Panc1 (cell line): ENCODE data around the gene CSNK1G2. TPM values are rescaled to one million over a fixed set of nuclear protein-coding genes. Genes with fewer than 3 reads are reported as not detected.

ENCODE experiments used
- ATAC-seq: fragments of 200-7000 bp; cut with Tn5 transposase; 2 replicates; pipeline ENCODE4 v1.9.1; 2020; ENCODE audit warnings: mild to moderate bottlenecking, moderate library complexity
- BruUV-seq: library from RNA; stranded (reverse); fragments of 400-500 nt; replicated peaks from 2 replicates; lab custom pipeline; 2021; lab: Mats Ljungman, UMichigan
- CTCF ChIA-PET: fragments of 300-600 bp; sonication (Branson Sonifier 250); formaldehyde crosslinking; loops from one replicate; lab custom pipeline; 2022; ENCODE audit warnings: antibody characterized with exemption; lab: Charles Lee
- POLR2A ChIA-PET: fragments of 300-600 bp; sonication (Branson Sonifier 250); formaldehyde crosslinking; loops from one replicate; lab custom pipeline; 2022; ENCODE audit warnings: antibody characterized with exemption; lab: Charles Lee
- DNase-seq: peaks from one replicate; pipeline ENCODE4 v3.0.0-alpha.2; 2010; ENCODE audit warnings: low read depth, low spot score
- H3K27ac ChIP-seq: 2 replicates; pipeline ENCODE4 v1.5.1; 2011; ENCODE audit warnings: mild to moderate bottlenecking, low read length, inconsistent platforms
- H3K27me3 ChIP-seq: fragments of 200-500 bp; sonication (Bioruptor generic); 2 replicates; pipeline ENCODE4 v1.6.0; 2014; ENCODE audit warnings: low read length, inconsistent platforms; ENCODE audit not compliant: control insufficient read depth, insufficient read depth
- H3K36me3 ChIP-seq: fragments of 200-500 bp; sonication (Bioruptor generic); 2 replicates; pipeline ENCODE4 v1.5.1; 2014; ENCODE audit warnings: inconsistent platforms, mild to moderate bottlenecking, low read length, moderate library complexity; ENCODE audit not compliant: control insufficient read depth, insufficient read depth
- H3K4me1 ChIP-seq: 2 replicates; pipeline ENCODE4 v1.5.1; 2011; ENCODE audit warnings: inconsistent platforms, mild to moderate bottlenecking, low read length, moderate library complexity; ENCODE audit not compliant: control insufficient read depth, insufficient read depth
- H3K4me3 ChIP-seq, 2 experiments: 2 replicates each; pipeline ENCODE4 v1.5.1; 2011 to 2012; ENCODE audit warnings: low read depth in 2 of 2, low read length in 2 of 2, mild to moderate bottlenecking in 2 of 2, inconsistent platforms in 1 of 2, moderate library complexity in 1 of 2
- H3K9me3 ChIP-seq: fragments of 200-500 bp; sonication (Bioruptor generic); 2 replicates; pipeline ENCODE4 v1.5.1; 2014; ENCODE audit warnings: low read depth, mild to moderate bottlenecking, inconsistent platforms, low read length, moderate library complexity; ENCODE audit not compliant: control insufficient read depth, insufficient read depth
- CTCF ChIP-seq: fragments of 450-650 bp; IDR thresholded peaks from 2 replicates; pipeline ENCODE4 v1.5.1; 2017; ENCODE audit warnings: mild to moderate bottlenecking
- POLR2AphosphoS5 ChIP-seq: IDR thresholded peaks from 2 replicates; pipeline ENCODE4 v1.6.1; 2012; ENCODE audit warnings: mild to moderate bottlenecking, low read depth, low read length, moderate library complexity
- SIN3A ChIP-seq: IDR thresholded peaks from 2 replicates; pipeline ENCODE4 v1.6.1; 2012; ENCODE audit warnings: low read depth, mild to moderate bottlenecking, low read length, moderate library complexity, borderline replicate concordance; ENCODE audit not compliant: insufficient read depth
- TCF7L2 ChIP-seq: IDR thresholded peaks from 2 replicates; pipeline ENCODE4 v1.6.1; 2011; ENCODE audit warnings: mild to moderate bottlenecking, low read depth, low read length, inconsistent platforms
- in situ Hi-C: cut with HindIII; loops from 2 replicates; pipeline ENCODE4 v1.10.0; 2016; ENCODE audit warnings: low sequenced_read_pairs, low pct_unique_long_range_greater_than_20kb
- intact Hi-C: fragments of 100-400 bp; cut with micrococcal nuclease; formaldehyde crosslinking; loops from one replicate; pipeline ENCODE4 v1.10.0; 2022; ENCODE audit not compliant: unreplicated experiment
- total RNA-seq: library from RNA; stranded (reverse); gene quantifications from one replicate; pipeline ENCODE4 v1.2.1, GENCODE V29; 2021; ENCODE audit not compliant: unreplicated experiment
- TF ChIP-seq, protein P1 (sequence below), 2 experiments: IDR thresholded peaks; 2 replicates each; pipeline ENCODE4 v1.6.1; 2011 to 2012; ENCODE audit warnings: low read depth in 2 of 2, control low read depth in 1 of 2, low read length in 1 of 2, mild to moderate bottlenecking in 1 of 2, moderate library complexity in 1 of 2; ENCODE audit not compliant: insufficient read depth in 1 of 2

CSNK1G2 gene
- total RNA-seq, 1 experiment from 2014 or later: 65.8 TPM

- no TSS peak for BruUV-seq
- Histone ChIP-seq H3K36me3 (no peaks in the 10 kb centered on the region), H3K4me1 (no peaks in the 10 kb centered on the region), H3K4me3 (no peak overlapping the region), H3K9me3 (no peaks in the 10 kb centered on the region), H3K27me3 (no peaks in the 10 kb centered on the region), H3K27ac (no peak overlapping the region)
- TF ChIP-seq CTCF (no peak), SIN3A (no peak), TCF7L2 (no peak), POLR2AphosphoS5 (no peak)
- TF ChIP-seq, protein P1, sequence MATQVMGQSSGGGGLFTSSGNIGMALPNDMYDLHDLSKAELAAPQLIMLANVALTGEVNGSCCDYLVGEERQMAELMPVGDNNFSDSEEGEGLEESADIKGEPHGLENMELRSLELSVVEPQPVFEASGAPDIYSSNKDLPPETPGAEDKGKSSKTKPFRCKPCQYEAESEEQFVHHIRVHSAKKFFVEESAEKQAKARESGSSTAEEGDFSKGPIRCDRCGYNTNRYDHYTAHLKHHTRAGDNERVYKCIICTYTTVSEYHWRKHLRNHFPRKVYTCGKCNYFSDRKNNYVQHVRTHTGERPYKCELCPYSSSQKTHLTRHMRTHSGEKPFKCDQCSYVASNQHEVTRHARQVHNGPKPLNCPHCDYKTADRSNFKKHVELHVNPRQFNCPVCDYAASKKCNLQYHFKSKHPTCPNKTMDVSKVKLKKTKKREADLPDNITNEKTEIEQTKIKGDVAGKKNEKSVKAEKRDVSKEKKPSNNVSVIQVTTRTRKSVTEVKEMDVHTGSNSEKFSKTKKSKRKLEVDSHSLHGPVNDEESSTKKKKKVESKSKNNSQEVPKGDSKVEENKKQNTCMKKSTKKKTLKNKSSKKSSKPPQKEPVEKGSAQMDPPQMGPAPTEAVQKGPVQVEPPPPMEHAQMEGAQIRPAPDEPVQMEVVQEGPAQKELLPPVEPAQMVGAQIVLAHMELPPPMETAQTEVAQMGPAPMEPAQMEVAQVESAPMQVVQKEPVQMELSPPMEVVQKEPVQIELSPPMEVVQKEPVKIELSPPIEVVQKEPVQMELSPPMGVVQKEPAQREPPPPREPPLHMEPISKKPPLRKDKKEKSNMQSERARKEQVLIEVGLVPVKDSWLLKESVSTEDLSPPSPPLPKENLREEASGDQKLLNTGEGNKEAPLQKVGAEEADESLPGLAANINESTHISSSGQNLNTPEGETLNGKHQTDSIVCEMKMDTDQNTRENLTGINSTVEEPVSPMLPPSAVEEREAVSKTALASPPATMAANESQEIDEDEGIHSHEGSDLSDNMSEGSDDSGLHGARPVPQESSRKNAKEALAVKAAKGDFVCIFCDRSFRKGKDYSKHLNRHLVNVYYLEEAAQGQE (IDR thresholded peaks at IDR 0.05; ENCODE audit: insufficient read depth in 1 of 2, low read depth in 2 of 2, low read length in 1 of 2): no peak
- ChIA-PET CTCF (interaction anchor here (0.7 kb wide), 1 partner anchor 77 kb away, joined by 3 read pairs; no protein-coding TSS in a partner anchor), POLR2A (no interaction called here)
- intact Hi-C loops (no loop called here), in situ Hi-C loops (no loop called here)
- 0 out of 2 replicates have a peak, but pooled peaks have one; percentile 49 for ATAC-seq
- DNase-seq: no peak
Measured at GRCh38 chr19:1992759-1993260, 51.8 kb downstream of the CSNK1G2 start.

- H3K4me1 ChIP-seq: no peaks in the 10 kb centered on the region
- intact Hi-C loops: no loop called here
- in situ Hi-C loops: no loop called here
- ATAC-seq (no peak), DNase-seq (no peak)
- no peak overlapping the region for H3K27ac ChIP-seq
- POLR2A ChIA-PET: no interaction called here
- no peak overlapping the region for H3K4me3 ChIP-seq
- BruUV-seq: TSS peak; percentile 59
- no peak for TF ChIP-seq CTCF
- TF ChIP-seq TCF7L2: no peak
- no peak for TF ChIP-seq POLR2AphosphoS5
- no peak for TF ChIP-seq SIN3A
- TF ChIP-seq, protein P1 (IDR thresholded peaks at IDR 0.05; ENCODE audit: insufficient read depth in 1 of 2, low read depth in 2 of 2, low read length in 1 of 2): no peak
- H3K9me3 ChIP-seq: no peaks in the 10 kb centered on the region
- H3K36me3 ChIP-seq: no peaks in the 10 kb centered on the region
- no peaks in the 10 kb centered on the region for H3K27me3 ChIP-seq
- CTCF ChIA-PET: no interaction called here
Measured at GRCh38 chr19:1997353-1998233, 56.6 kb downstream of the CSNK1G2 start.
